T-helper 9 cell (primary cell): ENCODE measurements around the gene EPB41L4B.

Source experiments
- DNase-seq: peaks from one replicate; pipeline ENCODE4 v3.0.0-alpha.2; 2020

Gene EPB41L4B

DNA sequence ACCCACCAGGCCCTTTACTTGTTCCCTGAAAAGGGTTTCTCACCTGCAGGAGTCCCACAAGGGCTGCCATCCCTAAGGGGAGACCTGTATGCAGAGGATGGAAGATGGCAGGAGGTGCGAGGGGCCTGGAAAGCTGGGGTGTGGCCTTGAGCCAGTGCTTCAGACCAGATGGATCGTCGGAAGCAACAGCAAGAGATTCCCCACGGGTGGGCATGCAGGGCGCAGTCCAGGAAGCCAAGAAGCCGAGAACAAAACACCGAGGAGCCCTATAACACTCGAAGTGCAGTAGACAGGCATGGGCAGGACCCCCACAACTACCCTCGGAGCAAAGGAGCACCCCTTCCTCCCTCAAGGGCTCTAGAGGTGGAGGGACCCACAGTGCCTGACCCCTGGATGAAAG, 129.1 kb downstream of the EPB41L4B start:
- no peak for DNase-seq

DNA sequence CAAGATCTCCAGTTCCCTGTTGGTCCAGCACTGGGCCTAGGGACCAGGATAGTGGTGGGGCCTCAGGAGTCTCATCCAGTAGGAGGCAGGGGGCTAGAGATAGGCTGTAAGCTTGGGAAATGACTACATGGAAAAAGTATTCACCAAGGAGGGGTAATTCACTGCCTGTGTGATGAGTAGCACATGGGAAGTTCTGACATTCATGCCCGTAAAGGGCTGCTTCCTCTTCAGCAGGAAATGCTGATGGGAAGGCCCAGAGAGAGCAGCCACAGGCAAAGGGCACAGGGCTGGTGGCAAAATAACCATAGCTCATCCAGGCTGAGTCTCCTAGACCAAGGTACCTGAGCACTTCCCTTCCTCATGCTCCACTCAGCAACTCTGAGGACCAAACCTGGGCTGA, 130.7 kb downstream of the EPB41L4B start:
- no peak for DNase-seq

DNA sequence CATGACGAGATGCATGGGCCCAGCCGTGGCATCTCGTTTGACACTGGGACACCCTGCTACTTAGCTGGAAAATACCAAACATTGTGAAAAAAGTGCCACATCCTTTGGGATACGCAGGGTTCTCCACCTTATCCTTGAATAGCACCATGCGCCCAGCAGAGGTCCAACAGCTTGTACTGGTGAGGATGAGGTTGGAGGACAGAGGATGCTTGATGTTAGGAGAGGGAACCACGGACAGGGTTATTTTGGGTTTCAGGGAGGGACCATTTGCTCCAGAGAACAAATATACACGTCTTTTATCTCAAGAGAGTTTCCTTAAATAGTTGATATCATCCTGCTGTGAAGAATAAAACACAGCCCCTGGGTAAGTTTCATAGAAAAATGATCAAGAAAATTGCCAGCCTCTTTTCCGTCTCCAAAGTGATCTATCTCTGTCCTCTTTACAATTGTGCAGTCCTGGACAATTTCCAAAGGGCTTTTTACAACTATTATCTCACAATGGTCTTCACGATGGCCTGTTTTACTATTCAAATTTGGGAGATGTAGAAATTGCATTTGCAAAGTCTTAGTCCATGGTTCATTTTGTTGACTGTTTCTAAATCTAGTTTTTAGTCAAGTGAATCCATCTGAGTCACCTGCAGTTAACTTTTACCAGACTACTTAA, 133.9 kb downstream of the EPB41L4B start:
- no peak for DNase-seq

- no peak for DNase-seq
Measured at GRCh38 chr9:109182940-109183798, 137.7 kb downstream of the EPB41L4B start.

GRCh38 chr9:109182550-109182939, 138.3 kb downstream of the EPB41L4B start:
- DNase-seq: no peak

- no peak for DNase-seq
Measured at GRCh38 chr9:109181284-109181683, 139.6 kb downstream of the EPB41L4B start.

- no peak for DNase-seq
Measured at GRCh38 chr9:109179801-109180523, 140.9 kb downstream of the EPB41L4B start.

DNA sequence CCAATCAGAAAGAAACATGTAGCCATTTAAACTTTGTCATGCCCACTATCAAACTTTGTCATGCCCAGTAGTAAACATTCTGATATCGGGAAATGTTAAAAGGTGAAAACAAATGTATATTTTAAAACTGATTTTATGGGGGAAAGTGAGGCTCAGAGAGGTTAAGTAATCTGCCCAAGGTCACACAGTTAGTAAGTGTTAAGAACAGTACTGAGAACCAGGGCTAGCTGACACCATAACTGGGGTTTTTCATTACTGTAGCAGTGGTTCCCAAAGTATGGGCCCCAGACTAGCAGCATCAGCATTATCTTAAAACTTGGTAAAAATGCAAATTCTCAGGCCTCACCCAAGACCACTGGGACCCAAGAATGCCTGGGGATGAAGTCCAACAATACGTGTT, 143.9 kb downstream of the EPB41L4B start:
- DNase-seq: no peak

- no peak for DNase-seq
Measured at GRCh38 chr9:109176386-109176785, 144.5 kb downstream of the EPB41L4B start.

- DNase-seq: no peak
Measured at GRCh38 chr9:109172935-109173334, 147.9 kb downstream of the EPB41L4B start.

GRCh38 chr9:109171926-109172325, 148.9 kb downstream of the EPB41L4B start:
- no peak for DNase-seq

GRCh38 chr9:109168170-109168569, 152.7 kb downstream of the EPB41L4B start:
- DNase-seq: no peak

GRCh38 chr9:109167716-109168115, 153.1 kb downstream of the EPB41L4B start:
- DNase-seq: no peak

GRCh38 chr9:109166771-109167601, 153.9 kb downstream of the EPB41L4B start, which contains the start of gene FRRS1L:
Gene FRRS1L, minus strand, starts transcription at chr9:109167249. Its CDS starts 111 bp downstream, at chr9:109167138.
- DNase-seq: no peak

DNA sequence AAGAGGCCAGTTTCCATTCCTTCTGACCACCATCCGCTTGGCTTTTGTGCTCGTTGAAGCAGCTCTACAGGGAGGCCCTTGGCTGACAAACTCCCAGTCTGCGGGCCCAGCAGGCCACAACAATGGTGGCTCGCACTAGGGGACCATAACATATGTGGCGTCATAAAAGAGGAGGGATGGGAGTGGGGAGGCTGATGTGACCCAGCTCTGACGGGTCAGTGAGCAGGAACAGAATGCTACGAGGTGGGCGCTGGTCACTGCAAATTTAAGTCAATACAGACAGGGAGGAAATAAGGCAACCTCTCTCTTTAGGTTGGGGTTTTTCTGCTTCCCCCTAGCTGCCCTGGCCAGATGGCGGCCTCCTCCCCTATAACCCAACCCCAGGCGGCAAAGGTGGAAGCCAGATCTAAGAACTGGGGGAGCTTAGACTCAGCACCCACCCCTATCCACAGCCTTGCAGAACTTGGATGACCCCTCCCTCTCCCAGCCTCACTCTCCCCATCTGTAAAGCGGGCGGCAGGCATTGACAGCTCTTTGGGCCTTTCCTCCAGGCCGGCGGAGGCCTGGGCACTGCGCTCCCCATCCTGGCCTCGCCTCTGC, 154.6 kb downstream of the EPB41L4B start:
- DNase-seq: no peak

- DNase-seq: no peak
Measured at GRCh38 chr9:109164042-109164441, 156.8 kb downstream of the EPB41L4B start.

DNA sequence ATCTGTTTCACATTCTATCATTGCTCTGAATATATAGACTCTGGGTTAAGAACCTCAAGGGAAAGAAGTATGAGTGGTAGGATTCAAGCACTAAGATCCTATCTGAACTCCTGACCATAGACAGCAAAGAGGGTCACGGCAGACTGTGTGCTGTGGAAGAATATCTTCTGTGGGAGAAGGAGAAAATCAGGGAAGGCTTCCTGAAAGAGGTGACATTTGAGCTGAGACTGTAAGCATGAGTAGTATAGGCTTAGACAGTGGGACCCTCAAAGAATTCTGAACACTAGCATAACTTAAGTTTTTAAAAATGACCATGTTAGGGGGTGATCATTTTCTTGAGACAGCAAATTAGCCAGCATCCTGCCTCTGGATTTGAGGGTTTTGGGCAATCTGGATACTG, 157.7 kb downstream of the EPB41L4B start:
- DNase-seq: no peak

GRCh38 chr9:109162677-109163076, 158.2 kb downstream of the EPB41L4B start:
- DNase-seq: no peak

- no peak for DNase-seq
Measured at GRCh38 chr9:109161471-109161870, 159.4 kb downstream of the EPB41L4B start.

DNA sequence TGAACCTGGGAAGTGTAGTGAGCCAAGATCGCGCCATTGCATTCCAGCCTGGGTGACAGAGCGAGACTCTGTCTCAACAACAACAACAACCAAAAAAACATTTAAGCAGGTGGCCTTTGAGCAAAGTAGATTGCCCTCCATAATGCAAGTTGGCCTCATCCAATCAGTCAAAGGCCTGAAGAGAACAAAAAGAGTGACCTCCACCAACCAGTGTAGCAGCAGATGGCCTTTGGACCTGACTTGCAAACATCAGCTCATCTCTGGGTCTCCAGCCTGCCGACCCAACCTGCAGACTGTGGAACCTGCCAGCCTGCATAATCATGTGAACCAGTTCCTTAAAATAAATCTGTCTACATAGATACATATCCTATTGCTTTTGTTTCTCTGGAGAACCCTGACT, 161.3 kb downstream of the EPB41L4B start:
- DNase-seq: no peak

DNA sequence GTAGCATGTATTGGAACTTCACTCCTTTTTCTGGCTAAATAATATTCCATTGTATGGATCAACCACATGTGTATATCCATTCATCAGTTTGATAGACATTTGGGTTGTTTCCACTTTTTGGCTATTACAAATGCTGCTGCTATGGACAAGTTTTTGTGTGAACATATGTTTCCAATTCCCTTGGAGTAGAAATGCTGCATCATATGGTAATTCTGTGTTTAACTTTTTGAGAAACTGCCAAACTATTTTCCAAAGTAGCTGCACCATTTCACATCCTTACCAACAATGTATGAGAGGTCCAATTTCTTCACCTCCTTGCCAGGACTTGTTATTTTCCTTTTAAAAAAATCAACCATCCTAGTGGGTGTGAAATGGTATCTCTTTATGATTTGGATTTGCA, 162.2 kb downstream of the EPB41L4B start:
- no peak for DNase-seq

- DNase-seq: no peak
Measured at GRCh38 chr9:109156708-109157107, 164.2 kb downstream of the EPB41L4B start.
